ENCODE results near the gene HOXC12.

Gene HOXC12

GRCh38 chr12:53985994-53986685, 31.4 kb downstream of the HOXC12 start:
- Histone ChIP-seq H3K4me3 (ENCODE audit: low read length) (no peak overlapping the region), H3K9ac (ENCODE audit: low read length) (no peak overlapping the region), H3K27me3 (ENCODE audit: control insufficient read depth, insufficient read depth, low read length) (peaks cover 98% of the 10 kb centered on the region), H3K9me3 (ENCODE audit: control insufficient read depth, low read length) (no peaks in the 10 kb centered on the region), H3K36me3 (ENCODE audit: control insufficient read depth, insufficient read depth, low read length) (no peaks in the 10 kb centered on the region), H3K4me1 (ENCODE audit: control insufficient read depth, insufficient read depth, low read length) (peaks cover 15% of the 10 kb centered on the region)

GRCh38 chr12:53986686-53987483, 32.2 kb downstream of the HOXC12 start:
- Histone ChIP-seq H3K4me3 (ENCODE audit: low read length) (no peak overlapping the region), H3K27me3 (ENCODE audit: control insufficient read depth, insufficient read depth, low read length) (peaks cover 98% of the 10 kb centered on the region), H3K36me3 (ENCODE audit: control insufficient read depth, insufficient read depth, low read length) (no peaks in the 10 kb centered on the region), H3K9ac (ENCODE audit: low read length) (no peak overlapping the region), H3K4me1 (ENCODE audit: control insufficient read depth, insufficient read depth, low read length) (peaks cover 15% of the 10 kb centered on the region), H3K9me3 (ENCODE audit: control insufficient read depth, low read length) (no peaks in the 10 kb centered on the region)

- H3K9ac ChIP-seq (ENCODE audit: low read length) = no peak overlapping the region
- peaks cover 15% of the 10 kb centered on the region for H3K4me1 ChIP-seq (ENCODE audit: control insufficient read depth, insufficient read depth, low read length)
- H3K27me3 ChIP-seq (ENCODE audit: control insufficient read depth, insufficient read depth, low read length) = peaks cover 98% of the 10 kb centered on the region
- no peaks in the 10 kb centered on the region for H3K9me3 ChIP-seq (ENCODE audit: control insufficient read depth, low read length)
- H3K36me3 ChIP-seq (ENCODE audit: control insufficient read depth, insufficient read depth, low read length) = no peaks in the 10 kb centered on the region
- no peak overlapping the region for H3K4me3 ChIP-seq (ENCODE audit: low read length)
These were observed 33.1 kb downstream of the HOXC12 start for GRCh38 chr12:53987787-53988230.

- Histone ChIP-seq H3K27me3 (ENCODE audit: control insufficient read depth, insufficient read depth, low read length) (peaks cover 98% of the 10 kb centered on the region), H3K36me3 (ENCODE audit: control insufficient read depth, insufficient read depth, low read length) (no peaks in the 10 kb centered on the region), H3K9me3 (ENCODE audit: control insufficient read depth, low read length) (no peaks in the 10 kb centered on the region), H3K4me3 (ENCODE audit: low read length) (no peak overlapping the region), H3K4me1 (ENCODE audit: control insufficient read depth, insufficient read depth, low read length) (peaks cover 15% of the 10 kb centered on the region), H3K9ac (ENCODE audit: low read length) (no peak overlapping the region)
These were observed 34.0 kb downstream of the HOXC12 start for GRCh38 chr12:53988541-53989226.

- Histone ChIP-seq H3K27me3 (ENCODE audit: control insufficient read depth, insufficient read depth, low read length) (peaks cover 98% of the 10 kb centered on the region), H3K9me3 (ENCODE audit: control insufficient read depth, low read length) (no peaks in the 10 kb centered on the region), H3K4me3 (ENCODE audit: low read length) (no peak overlapping the region), H3K9ac (ENCODE audit: low read length) (no peak overlapping the region), H3K36me3 (ENCODE audit: control insufficient read depth, insufficient read depth, low read length) (no peaks in the 10 kb centered on the region), H3K4me1 (ENCODE audit: control insufficient read depth, insufficient read depth, low read length) (peaks cover 21% of the 10 kb centered on the region)
These were observed 34.8 kb downstream of the HOXC12 start for GRCh38 chr12:53989227-53990113.

- Histone ChIP-seq H3K9ac (ENCODE audit: low read length) (no peak overlapping the region), H3K27me3 (ENCODE audit: control insufficient read depth, insufficient read depth, low read length) (peaks cover 100% of the 10 kb centered on the region), H3K9me3 (ENCODE audit: control insufficient read depth, low read length) (no peaks in the 10 kb centered on the region), H3K4me3 (ENCODE audit: low read length) (no peak overlapping the region), H3K4me1 (ENCODE audit: control insufficient read depth, insufficient read depth, low read length) (peaks cover 23% of the 10 kb centered on the region), H3K36me3 (ENCODE audit: control insufficient read depth, insufficient read depth, low read length) (no peaks in the 10 kb centered on the region)
These were observed 35.8 kb downstream of the HOXC12 start for GRCh38 chr12:53990311-53991076.

GRCh38 chr12:53991077-53991460, 36.4 kb downstream of the HOXC12 start:
- H3K4me3 ChIP-seq (ENCODE audit: low read length) = no peak overlapping the region
- H3K36me3 ChIP-seq (ENCODE audit: control insufficient read depth, insufficient read depth, low read length) = no peaks in the 10 kb centered on the region
- no peak overlapping the region for H3K9ac ChIP-seq (ENCODE audit: low read length)
- H3K4me1 ChIP-seq (ENCODE audit: control insufficient read depth, insufficient read depth, low read length) = peaks cover 23% of the 10 kb centered on the region
- H3K9me3 ChIP-seq (ENCODE audit: control insufficient read depth, low read length) = no peaks in the 10 kb centered on the region
- peaks cover 100% of the 10 kb centered on the region for H3K27me3 ChIP-seq (ENCODE audit: control insufficient read depth, insufficient read depth, low read length)

GRCh38 chr12:53992377-53992889, 37.7 kb downstream of the HOXC12 start:
- Histone ChIP-seq H3K9me3 (ENCODE audit: control insufficient read depth, low read length) (no peaks in the 10 kb centered on the region), H3K9ac (ENCODE audit: low read length) (no peak overlapping the region), H3K4me3 (ENCODE audit: low read length) (no peak overlapping the region), H3K27me3 (ENCODE audit: control insufficient read depth, insufficient read depth, low read length) (peaks cover 100% of the 10 kb centered on the region), H3K36me3 (ENCODE audit: control insufficient read depth, insufficient read depth, low read length) (no peaks in the 10 kb centered on the region), H3K4me1 (ENCODE audit: control insufficient read depth, insufficient read depth, low read length) (peaks cover 24% of the 10 kb centered on the region)

- Histone ChIP-seq H3K9me3 (ENCODE audit: control insufficient read depth, low read length) (no peaks in the 10 kb centered on the region), H3K27me3 (ENCODE audit: control insufficient read depth, insufficient read depth, low read length) (peaks cover 100% of the 10 kb centered on the region), H3K36me3 (ENCODE audit: control insufficient read depth, insufficient read depth, low read length) (no peaks in the 10 kb centered on the region), H3K4me1 (ENCODE audit: control insufficient read depth, insufficient read depth, low read length) (peaks cover 24% of the 10 kb centered on the region), H3K4me3 (ENCODE audit: low read length) (no peak overlapping the region), H3K9ac (ENCODE audit: low read length) (no peak overlapping the region)
These were observed 38.7 kb downstream of the HOXC12 start for GRCh38 chr12:53993162-53994008.

GRCh38 chr12:53994009-53994263, 39.2 kb downstream of the HOXC12 start:
- Histone ChIP-seq H3K27me3 (ENCODE audit: control insufficient read depth, insufficient read depth, low read length) (peaks cover 100% of the 10 kb centered on the region), H3K9me3 (ENCODE audit: control insufficient read depth, low read length) (no peaks in the 10 kb centered on the region), H3K36me3 (ENCODE audit: control insufficient read depth, insufficient read depth, low read length) (no peaks in the 10 kb centered on the region), H3K4me3 (ENCODE audit: low read length) (no peak overlapping the region), H3K9ac (ENCODE audit: low read length) (no peak overlapping the region), H3K4me1 (ENCODE audit: control insufficient read depth, insufficient read depth, low read length) (peaks cover 24% of the 10 kb centered on the region)
